Measurements from ENCODE around the gene TNFRSF21.

GRCh38 chr6:47303342-47303741, 6.4 kb downstream of the TNFRSF21 start:
- TF ChIP-seq CTCF (conservative IDR thresholded peaks at IDR 0.05) = no peak
- no peak for TF ChIP-seq EZH2 (IDR thresholded peaks at IDR 0.05; ENCODE audit: low read depth)
